HG02852 (cell line): ENCODE measurements around the gene GABRB1.

Source experiments
- ATAC-seq: cut with Tn5 transposase; IDR thresholded peaks from one replicate; pipeline ENCODE4 v1.9.1; 2021; ENCODE audit warnings: mild to moderate bottlenecking, moderate library complexity; ENCODE audit not compliant: unreplicated experiment

The GABRB1 gene

DNA sequence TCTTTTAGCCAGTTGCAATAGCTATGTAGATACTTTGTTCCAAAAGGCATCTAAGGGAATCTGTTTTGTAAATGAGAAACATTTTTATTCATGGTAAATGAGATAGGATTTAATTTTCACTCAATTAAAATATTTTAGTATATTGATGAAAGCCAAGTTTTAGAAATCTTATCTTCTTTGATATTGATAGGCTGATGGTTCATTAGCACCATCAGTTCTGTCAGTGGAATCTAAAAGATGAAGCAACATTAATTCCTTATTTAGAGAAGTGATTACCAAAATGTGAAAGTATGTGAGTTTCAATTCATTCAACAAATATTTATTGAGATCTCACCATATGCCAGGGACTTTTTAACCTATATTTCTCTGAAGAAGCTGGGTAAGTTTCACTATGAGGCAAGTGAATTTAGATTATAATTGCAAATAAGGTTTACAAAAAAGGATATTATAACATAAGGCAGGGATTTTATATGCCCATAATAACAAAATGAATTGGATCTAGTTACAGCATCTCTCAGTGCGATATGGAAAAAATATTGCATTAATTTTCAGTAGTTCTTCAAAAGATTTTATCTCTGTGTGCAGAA, 79.3 kb downstream of the GABRB1 start:
- ATAC-seq, result no peak

DNA sequence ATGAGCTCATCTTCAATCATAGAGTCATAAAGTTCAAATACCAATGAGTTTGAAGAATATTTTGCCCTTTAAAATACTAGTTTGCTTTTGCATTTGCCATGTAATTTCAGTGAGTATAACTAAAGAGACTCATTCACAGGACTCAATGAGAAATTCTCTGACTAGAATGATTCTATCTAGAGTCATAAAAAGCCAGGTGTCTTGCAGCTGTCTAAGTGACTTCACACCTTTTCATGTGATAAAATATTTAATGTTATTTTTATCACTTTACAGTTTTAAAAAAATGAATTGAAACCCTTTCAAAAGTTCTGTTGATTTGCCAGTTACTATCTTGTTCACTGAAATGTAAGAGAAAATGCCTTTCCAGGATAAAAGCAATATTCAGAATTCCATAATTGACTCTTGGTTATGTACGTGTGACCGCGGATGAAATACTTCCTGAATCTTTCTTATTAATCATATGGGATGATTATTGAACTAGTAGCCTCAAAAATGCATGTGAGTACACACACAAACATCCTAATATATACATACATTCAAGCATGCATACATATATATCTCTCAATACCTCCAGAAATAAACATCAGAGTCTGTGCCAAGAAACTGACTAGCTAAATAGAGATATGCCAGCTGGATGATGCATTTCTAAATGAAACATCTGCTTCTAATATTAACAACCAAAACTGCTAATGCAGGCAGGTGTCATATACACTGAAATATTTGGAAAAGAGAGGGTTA, 87.0 kb downstream of the GABRB1 start:
- ATAC-seq, result no peak

DNA sequence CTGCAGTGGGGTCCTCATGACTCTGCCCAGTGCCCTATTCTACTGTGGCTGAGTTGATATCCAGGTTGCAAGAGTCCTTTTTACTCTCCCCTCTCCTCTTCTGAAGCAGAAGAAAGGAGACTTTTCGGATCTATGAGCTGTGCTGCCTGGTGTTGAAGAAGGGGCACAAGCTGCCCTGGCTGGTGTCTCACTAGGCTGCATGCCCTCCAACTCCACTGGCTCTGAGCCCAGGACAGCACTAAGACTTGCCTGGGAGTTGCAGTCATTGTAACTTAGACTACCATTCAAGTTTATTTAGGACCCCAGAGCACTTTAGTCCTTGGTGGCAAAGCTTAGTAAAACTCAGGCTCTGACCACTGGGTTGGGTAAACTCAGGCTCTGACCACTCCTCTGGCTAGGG, 89.4 kb downstream of the GABRB1 start:
- no peak for ATAC-seq

DNA sequence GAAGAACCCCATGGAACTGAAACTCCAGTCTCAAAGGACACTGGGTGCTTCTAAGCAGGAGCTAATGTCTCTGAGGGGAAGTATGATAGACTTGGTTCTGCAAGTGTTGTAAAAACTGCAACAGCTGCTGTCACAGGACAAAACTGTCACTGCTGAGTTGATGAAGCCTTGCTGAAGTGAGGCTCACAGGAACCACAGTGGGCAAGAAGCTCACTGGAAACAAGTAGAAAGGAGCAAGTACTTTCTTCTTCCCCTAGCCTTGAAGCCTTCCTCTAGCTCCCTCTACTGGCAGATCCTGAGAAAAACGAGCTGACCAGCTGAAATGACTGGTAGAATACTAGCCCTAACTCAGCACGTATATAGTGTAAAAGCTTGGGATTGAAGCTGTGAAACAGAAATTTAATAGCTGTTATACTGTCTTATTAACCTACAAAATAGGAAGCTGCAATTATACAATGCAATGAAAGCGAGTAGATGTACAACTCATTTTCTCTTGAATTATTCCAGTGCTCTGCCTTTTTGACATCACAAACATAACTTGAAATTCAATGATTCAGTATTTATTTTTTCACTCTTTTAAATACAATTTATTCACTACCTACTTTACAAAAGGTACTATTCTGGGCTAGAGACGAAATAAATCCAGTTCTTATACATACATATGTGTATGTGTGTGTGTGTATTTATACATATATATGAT, 91.4 kb downstream of the GABRB1 start:
- ATAC-seq, result peak; percentile 97

DNA sequence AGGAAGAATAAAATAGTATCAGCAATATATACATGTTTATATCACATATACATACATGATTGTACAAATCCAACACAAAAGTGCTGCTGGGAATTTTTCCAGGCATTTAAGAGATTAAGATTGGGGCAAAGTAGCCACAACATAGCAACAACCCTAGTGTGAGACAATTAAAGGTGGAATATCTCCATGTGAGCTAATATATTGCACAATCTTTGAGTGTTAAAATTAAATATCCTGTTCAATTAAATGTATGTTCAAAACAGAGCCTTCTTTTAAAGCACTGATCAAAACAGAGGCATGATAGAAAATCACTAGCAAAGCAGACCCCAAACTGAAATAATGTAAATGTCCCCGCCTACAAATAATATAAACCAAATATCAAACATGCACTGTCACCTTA, 97.6 kb downstream of the GABRB1 start:
- no peak for ATAC-seq

DNA sequence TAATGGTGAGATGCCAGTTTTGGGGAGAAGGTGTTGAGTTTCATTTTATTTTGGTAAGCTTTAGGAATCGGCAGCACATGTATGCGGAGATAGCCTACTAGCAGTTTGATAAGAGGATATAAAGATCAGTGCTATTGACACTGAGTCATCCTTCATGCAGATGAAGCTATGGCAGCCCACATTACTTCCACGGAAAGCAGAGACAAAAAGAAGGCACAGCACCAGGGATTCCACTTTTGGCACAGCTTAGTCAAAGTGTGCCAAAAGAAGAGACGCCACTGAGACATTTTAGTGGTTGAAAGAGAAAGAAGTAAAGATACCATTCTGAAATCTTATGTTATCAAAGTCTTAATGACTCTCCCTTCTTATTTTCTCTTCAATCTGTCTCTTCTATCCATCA, 103.8 kb downstream of the GABRB1 start:
- ATAC-seq, result no peak

DNA sequence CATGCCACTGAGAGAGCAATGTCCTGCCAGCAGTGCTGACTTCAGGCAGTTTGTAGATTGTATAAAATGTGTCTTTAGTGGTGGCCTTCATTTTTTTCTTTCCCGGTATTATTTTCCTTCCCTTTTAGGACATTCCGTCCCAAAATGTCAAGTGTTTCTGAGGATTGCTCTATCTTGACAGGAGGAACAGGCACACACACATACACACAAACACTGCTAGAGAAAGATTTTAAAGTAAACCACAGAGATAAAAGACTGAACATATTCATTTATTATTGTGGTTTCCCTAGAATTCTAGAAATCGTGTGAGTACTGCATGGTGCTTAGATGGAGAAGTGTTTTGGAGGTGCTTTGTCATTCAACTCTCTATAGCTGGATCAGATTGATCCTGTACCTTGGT, 111.9 kb downstream of the GABRB1 start:
- ATAC-seq, result no peak

DNA sequence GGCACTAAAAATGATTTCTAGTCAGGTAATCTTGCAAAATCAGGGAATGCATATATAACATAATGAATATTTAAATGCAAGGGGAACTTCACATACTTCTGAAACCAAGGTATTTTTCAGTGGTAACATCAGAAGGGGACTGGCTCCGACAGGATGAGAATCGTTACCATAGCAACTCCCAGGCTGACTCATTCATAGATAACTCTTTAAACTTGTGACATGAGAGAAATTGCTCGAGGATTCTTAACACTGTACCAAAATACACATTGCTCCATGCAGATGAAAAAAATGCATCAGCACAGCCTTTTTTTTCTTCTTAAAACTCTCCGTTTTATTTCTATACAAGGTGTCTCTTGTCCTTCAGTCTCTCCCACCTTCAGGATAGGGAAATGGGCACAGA, 114.3 kb downstream of the GABRB1 start:
- ATAC-seq, result peak; percentile 99

DNA sequence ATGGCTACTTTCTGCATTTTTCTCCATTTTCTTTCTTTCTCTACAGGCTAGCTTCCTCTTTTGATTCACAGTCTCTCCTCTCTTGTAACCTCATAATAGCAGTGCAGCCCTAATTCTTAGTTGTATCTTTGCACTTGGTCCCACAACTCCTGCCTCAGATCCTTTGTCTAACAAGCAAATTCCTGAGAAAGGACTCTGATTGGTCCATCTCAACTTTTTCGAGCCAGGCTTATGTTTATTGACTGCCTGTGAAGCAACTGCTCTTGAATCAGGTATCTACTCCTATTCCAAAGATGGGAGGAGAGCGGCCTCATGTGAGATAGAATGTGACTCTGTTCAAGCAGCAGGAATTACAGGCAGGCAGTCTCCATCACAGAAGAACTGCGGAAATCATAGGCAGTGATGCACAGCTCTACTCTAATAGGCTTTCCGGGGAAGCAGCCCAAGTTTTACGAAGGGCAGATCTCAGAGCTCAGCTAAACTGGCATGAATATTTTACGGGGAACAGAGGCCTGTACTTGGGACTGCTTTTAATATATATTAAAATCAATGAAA, 123.5 kb downstream of the GABRB1 start:
- no peak for ATAC-seq

DNA sequence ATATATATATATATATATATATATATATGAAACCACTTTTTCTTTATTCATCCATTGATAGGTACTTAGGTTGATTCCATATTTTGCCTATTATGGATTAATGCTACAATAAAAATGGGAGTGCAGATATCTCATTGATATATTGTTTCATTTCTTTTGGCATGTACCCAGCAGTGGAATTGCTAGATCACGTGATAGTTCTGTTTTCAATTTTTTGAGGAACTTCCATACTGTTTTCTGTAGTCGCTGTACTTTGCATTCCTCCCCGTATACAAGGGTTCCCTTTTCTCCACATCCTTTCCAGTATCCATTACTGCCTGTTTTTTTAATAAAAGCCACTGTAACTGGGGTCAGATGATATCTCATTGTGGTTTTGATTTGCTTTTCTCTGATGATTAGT, 124.6 kb downstream of the GABRB1 start:
- ATAC-seq, result no peak

DNA sequence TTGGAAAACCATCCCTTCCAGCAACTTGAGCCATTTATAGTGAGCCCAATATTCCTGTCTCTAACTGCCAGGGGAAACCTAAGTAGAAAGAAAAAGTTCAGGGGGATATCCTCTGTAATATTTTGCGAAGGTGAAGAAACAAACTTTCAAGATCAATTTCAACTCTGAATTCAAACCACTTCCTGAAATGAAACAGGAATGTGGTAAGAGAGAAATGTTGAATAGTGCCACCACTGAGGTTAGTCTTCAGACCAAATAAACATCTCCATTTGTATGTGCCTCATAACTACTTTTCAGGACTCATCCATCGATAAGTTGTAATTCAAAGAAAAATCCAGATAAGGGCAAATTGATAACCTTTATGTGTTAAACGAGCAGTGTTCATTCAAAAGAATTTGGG, 128.7 kb downstream of the GABRB1 start:
- no peak for ATAC-seq

DNA sequence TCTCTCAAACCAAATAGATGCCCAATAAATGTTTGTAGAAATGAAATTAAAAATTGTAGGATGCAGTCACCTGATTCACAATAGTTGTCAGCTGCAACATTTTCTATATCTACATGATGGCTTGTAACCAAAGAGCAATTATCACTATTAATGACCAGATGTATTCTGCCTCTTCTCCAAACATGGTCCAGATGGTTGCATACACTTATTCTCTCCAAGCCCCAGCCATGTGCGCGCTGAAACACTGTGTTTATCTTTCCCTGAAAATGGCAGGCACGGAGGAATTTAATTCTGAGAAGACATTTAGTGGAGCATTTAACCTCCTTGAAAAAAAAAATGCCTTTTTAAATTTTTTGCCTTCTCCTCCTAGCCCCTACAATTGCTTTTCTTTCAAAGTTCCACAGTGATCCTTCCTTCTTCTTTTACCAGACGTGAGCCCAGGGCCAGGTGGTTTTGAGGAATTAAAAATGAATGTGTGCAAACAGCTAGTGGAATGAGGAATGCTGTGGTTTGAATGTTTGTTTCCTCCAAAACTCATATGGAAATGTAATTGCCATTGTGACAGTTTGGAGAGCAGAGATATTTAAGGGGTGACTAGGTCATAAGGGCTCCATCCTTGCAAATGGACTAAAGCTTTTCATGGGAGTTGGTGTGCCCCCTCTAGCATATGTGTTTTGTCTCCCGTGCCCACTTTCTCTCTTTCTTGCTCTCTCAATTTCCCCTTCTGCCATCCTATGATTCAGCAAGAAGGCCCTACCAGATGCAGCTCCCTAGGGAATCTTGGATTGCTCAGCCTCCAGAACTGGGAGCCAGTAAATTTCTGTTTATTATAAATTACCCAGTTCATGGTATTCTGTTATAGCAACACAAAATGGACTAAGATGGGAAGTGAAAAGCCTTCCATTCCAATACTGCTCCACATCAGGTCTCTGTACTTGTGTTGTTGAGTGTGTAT, 136.0 kb downstream of the GABRB1 start:
- no peak for ATAC-seq

DNA sequence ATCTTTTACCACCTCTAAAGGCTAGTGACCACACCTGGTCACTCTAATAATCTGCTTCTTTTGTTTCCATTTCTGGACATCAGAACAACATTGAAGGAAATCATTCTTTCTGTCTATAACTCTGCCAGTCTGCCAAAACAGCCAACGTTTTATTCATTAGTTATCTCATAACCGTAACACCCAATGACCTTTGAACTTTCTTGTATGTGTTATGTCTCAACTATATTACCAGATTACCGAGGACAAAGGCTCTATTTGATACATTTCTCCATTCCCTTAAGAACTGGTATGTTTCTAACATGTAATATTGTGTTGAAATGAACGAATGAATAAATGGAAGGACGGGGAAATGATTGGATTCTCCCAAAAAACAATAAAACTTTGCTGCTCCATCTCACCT, 152.7 kb downstream of the GABRB1 start:
- no peak for ATAC-seq

DNA sequence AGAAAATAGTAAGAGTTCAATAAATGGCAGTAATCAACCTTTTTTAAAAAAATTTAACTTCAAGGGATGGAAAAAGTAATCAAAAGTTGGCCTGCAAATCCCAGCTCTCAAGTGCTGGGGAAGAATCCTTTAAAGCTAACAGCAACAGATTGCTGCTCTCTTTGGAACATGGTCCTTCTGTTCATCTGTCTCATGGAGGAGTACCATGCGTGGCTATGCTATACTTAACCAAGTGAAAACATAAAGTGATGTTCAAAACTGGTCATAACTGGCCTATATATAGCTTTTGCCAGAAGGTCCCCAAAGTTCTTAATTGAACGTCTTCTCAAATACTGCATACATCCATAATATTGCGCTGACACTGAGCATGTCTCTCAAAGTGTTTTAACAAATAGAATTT, 154.4 kb downstream of the GABRB1 start:
- no peak for ATAC-seq

DNA sequence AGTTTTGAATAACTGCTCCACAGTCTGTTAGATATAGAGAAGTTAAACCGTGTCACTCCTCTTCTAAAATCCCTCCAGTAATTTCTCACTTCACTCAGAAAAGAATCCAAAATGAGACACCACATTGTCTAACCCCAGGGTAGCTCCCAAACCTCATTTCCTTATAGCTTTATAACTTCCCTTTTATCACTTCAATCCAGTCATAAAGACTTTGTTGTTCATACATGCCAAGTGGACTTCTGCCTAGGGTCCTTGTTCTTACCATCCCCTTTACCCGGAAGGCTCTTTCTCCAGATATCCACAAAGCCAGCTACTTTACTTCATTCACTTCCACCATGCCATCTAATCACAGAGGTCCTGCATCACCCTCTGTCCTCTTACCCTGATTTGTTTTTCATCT, 156.2 kb downstream of the GABRB1 start:
- ATAC-seq, result no peak

DNA sequence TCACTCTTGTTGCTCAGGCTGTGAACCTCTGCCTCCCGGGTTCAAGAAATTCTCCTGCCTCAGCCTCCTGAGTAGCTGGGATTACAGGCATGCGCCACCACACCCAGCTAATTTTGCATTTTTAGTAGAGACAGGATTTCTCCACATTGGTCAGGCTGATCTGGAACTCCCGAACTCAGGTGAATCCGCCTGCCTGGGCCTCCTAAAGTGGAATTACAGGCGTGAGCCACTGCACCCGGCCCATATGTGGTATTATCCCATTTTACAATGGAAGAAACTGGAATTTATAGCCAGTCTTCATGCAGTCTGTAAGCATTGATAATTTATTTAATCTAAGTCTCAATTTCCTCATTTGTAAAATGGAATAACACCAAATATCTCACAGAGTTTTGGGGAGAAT, 161.8 kb downstream of the GABRB1 start:
- ATAC-seq, result no peak

DNA sequence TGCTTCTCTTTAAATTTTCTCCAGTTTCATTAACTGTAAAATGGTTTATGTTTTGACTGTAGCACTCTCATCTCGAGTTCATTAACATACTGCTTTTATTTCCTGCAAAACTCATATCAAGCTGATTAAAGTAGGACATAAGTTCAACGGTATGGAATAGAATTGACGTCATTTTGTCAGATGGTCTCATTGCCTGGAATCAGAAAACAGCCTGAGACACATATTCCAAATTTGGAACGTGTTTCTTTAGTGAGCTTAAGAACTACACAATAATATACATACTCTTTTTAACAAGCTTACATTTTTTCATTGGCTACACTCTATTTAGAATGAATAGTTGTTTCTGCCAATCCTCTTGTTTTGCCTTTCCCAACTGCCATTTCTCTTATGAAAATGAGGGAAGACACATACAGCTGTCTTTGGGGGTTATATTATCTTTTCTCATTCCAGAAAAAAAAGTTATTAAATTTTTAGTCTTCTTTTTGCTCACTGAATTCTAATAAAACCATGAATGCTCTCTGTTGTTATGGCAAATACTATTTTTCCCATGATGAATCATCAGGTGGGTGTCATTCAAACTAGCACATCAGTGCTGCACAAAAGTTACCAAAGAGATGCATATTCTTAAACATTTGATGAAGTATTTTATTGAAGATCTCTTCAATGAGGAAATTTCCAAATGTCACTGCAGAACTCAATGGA, 162.8 kb downstream of the GABRB1 start:
- no peak for ATAC-seq

DNA sequence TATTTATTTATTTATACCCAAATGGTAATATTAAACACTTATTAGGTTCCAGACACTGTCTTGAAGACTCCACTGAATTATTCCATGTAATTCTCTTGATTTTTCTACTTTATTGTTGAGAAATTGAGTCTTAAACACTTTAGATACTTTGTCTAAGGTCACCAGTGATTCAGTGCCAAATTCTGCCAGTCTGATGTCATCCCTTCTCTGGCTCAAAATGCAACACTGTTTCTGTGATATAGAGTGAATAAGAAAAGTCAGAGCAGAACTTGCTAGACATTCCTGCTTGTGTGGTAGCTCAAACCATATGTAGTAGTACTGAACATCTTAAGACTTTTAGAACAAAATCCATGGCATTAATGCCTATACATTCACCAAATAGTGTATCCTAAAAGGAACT, 164.3 kb downstream of the GABRB1 start:
- ATAC-seq, result no peak

DNA sequence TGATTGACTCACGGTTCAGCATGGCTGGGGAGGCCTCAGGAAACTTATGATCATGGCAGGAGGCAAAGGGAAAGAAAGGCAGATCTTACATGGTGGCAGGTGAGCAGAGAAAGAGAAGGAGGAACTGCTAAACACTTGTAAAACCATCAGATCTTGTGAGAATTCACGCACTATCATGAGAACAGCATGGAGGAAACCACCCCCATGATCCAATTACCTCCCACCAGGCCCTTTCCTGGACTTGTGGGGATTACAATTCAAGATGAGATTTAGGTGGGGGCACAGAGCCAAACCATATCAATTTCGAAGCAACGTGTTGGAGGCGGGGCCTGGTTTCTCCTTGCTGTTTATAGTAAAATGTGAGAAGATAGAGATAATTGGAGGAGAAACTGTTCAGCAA, 167.4 kb downstream of the GABRB1 start:
- ATAC-seq, result no peak

DNA sequence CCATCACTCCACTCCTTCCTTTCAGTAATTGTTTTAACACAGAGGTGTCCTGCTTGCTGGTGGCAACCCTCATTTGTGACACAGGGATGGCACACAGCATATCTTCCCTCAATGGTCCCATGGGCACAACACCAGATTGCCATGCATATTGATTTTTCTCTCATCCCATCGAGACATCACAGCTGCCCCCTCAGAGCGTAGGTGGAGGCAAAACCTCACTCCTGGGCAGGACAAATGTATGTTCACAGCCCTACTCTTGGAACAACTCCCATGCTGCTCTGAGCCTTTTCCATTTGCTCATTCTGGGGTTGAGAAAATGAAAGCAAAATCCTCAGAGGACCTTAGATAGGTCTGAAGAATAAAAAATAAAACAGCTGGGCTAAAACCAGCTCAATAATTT, 172.2 kb downstream of the GABRB1 start:
- ATAC-seq, result no peak
